Epidermal melanocyte (primary cell): ENCODE data around the gene TXNRD1.

Experiments used
- DNase-seq: peaks from one replicate; pipeline ENCODE4 v3.0.0; 2011; ENCODE audit warnings: low spot score; ENCODE audit not compliant: insufficient read length

Gene TXNRD1

DNA sequence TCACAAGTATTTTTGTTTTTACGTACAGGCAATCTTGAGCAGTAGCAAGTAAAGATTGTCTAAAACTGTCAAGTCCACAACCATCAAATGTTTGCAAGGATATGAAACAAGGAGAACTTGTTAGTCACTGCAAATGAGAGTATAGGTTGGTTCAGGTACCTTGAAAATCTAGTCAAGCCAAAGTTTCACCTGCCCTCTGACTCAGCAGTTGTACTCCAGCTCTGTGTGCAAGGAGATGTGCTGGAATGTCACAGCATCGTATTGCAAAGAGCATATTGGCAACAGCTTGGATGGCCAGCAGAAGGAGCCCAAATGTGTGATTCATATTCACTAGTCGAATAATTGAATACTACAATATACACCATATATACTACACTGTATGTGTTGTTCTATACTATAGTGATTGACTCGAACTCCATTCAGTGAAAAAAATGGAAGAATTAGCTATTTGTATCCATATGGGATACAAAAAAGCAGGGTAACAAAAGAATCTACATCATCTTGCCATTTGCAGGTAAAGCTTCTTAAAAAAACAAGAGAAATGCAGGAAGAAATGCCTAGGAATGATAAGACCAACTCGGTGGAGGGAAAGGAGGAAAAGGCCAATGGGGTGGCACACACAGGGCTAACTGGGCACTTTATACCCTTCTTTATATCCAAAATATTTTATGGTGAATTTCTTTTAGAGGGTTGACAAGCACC is 131.9 kb downstream of the TXNRD1 start:
- DNase-seq: no peak

- DNase-seq: no peak
Measured at GRCh38 chr12:104348283-104348993, 132.9 kb downstream of the TXNRD1 start.

DNA sequence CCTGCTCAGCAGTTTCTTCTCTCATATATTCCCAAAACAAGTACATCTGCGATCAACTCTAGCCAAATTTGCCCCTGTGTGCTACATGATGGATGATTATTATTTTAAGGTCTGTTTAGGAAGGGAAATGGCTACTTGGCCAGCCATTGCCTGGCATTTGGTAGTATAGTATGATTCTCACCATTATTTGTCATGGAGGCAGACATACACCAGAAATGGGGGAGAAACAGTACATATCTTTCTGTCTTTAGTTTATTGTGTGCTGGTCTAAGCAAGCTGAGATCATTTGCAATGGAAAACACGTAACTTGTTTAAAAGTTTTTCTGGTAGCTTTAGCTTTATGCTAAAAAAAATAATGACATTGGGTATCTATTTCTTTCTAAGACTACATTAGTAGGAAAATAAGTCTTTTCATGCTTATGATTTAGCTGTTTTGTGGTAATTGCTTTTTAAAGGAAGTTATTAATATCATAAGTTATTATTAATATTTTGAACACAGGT is 133.5 kb downstream of the TXNRD1 start:
- no peak for DNase-seq

- no peak for DNase-seq
Measured at GRCh38 chr12:104350211-104351056, 134.9 kb downstream of the TXNRD1 start.

GRCh38 chr12:104351057-104351983 is 135.7 kb downstream of the TXNRD1 start:
- DNase-seq: no peak

- no peak for DNase-seq
Measured at GRCh38 chr12:104352106-104352713, 136.6 kb downstream of the TXNRD1 start.

GRCh38 chr12:104353012-104353981 is 137.7 kb downstream of the TXNRD1 start:
- DNase-seq: no peak

DNA sequence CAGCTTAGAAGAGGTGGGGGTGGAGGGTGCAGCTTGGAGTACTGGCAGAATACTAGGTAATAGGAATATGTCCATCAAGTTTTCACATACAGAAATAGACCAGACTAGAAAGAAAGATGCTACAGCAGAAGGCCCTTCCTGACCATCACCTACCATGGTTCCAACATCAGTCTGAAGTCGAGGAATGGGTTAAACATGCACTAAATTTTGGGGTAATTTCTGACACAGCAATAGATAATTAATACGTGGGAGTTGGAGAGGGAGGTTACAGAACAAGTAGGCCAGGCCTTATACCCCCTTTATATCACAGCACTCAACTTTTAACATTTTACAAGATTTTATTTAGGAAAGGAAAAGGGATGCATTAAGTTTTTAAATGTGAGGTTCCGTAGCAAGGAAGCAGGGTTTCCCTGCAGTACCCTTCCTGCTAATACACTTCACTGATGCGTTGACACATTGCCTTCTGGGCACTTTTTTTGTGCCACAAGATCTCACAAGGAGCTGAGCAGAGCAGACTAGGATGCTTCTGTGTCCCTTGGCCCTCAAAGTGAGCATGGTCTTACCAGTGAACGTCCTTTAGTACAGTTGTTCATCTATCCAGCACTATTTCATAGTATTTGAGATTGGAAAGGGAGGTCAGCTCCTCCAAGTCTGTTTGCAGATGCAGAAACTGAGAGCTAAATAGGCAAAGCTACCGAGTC is 138.7 kb downstream of the TXNRD1 start:
- no peak for DNase-seq

DNA sequence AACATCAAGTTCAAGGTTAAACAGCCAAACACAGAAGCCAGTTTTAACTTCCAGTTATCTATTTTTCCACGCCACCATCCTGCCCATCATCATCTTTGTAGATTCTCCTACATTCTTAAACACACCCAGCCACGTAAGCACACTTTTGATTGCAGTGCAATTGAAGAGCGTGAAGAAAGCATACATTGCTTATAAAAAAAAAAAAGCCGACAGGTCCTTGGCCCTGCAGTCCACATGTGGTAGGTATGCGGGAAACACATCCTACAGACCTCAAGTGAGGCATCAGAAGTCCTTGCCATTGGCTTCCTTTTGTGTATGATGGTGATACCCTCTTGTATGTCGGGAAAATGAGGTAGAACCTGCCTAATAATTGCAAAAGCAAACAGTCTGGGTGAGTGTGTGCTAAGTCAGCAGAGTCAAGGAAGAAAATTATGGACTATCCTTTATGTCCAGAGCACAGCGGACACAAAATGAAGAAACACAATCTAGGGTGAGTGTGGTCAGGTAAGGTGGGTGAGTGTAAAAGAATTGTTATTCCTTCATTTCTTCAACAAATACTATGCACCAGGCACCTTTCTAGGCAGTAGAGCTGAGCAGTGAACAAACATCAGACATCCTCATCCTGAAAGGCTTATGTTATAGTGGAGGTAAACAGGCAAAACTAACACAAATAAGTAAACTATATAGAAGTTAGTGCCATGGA is 139.4 kb downstream of the TXNRD1 start:
- DNase-seq: no peak

- no peak for DNase-seq
Measured at GRCh38 chr12:104355630-104356029, 140.1 kb downstream of the TXNRD1 start.

- no peak for DNase-seq
Measured at GRCh38 chr12:104356231-104357115, 140.9 kb downstream of the TXNRD1 start.

GRCh38 chr12:104357421-104357952 is 141.9 kb downstream of the TXNRD1 start:
- DNase-seq: no peak

DNA sequence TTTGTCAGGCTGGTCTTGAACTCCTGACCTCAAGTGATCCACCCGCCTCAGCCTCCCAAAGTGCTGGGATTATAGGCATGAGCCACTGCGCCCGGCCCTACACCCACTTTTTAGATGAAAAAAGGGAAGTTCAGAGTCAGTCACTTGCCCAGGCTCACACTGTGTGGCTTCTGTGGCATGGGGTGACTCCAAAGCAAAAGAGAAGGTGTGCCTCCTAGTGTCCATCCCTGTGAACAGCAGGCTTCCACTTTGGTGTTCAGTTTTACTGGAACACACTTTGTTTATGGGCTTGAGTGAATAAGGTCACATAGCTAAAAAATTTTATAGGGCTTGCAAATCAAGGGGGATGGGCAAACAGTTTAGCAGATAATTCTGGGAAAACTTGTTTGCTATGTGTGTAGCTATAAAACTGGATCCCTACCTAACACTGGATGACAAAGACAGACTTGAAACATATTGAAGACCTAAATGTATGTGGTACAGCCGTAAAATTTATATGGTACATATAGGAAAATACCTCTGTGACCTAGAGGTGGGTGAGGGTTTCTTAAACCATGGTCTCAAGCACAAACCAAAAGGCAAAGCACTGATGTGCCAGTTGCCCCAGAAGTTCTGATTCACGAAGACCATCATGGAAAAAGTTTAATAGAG is 142.9 kb downstream of the TXNRD1 start:
- DNase-seq: peak; percentile 50

- DNase-seq: no peak
Measured at GRCh38 chr12:104359216-104359615, 143.6 kb downstream of the TXNRD1 start.

- DNase-seq: no peak
Measured at GRCh38 chr12:104360157-104360556, 144.6 kb downstream of the TXNRD1 start.
